ENCODE results near the gene SLC6A4. TPM values are rescaled to one million over a fixed set of nuclear protein-coding genes. Genes with fewer than 3 reads are reported as not detected.
A peak's percentile ranks its signal among the peaks of the same experiment; 100 is the strongest.

The SLC6A4 gene
- total RNA-seq, 2 donors from 2014 or later = 0.38 to 1.8 TPM

DNA sequence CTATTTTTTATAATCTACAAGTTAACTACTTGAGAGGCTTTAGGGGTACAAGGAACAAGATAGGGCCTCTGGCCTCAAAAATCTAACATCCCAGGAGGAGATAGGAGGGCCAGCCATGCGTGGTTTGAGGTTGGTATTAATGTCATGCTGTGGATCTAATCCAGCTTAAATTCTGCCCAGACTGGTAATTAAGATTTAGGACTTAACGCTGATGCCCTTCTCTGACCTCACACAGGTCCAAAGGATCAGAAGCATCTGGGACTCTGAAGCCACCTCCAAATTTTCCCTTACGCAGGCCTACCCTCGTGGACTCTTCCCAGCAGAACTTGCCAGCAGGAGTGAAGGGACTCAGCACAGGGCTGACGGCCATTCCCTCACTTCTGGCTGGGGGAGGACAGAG is 15.1 kb downstream of the SLC6A4 start:
- 89% methylated on average over 5 of the region's 5 CpGs; no CpG with 5 or more reads in 1 of the 2 experiments for WGBS, 2 experiments (ENCODE audit: insufficient coverage in 1 of 2, insufficient read length in 1 of 2)
- H3K4me1 Mint-ChIP-seq = peaks cover 25% of the 10 kb centered on the region
- no peaks in the 10 kb centered on the region for H3K9me3 Mint-ChIP-seq
- no peaks in the 10 kb centered on the region for H3K27me3 Mint-ChIP-seq (ENCODE audit: insufficient read depth)
- H3K4me3 Mint-ChIP-seq = no peak overlapping the region
- peak overlapping the region; percentile 8 for H3K27ac Mint-ChIP-seq
- no peak overlapping the region for H3K9ac ChIP-seq (ENCODE audit: extremely low read depth, low read length, poor library complexity, severe bottlenecking)
- no peaks in the 10 kb centered on the region for H3K27me3 ChIP-seq (ENCODE audit: control insufficient read depth, insufficient read depth, low read length, poor library complexity, severe bottlenecking)
- DNase-seq = no peak
- TF ChIP-seq, protein P1, sequence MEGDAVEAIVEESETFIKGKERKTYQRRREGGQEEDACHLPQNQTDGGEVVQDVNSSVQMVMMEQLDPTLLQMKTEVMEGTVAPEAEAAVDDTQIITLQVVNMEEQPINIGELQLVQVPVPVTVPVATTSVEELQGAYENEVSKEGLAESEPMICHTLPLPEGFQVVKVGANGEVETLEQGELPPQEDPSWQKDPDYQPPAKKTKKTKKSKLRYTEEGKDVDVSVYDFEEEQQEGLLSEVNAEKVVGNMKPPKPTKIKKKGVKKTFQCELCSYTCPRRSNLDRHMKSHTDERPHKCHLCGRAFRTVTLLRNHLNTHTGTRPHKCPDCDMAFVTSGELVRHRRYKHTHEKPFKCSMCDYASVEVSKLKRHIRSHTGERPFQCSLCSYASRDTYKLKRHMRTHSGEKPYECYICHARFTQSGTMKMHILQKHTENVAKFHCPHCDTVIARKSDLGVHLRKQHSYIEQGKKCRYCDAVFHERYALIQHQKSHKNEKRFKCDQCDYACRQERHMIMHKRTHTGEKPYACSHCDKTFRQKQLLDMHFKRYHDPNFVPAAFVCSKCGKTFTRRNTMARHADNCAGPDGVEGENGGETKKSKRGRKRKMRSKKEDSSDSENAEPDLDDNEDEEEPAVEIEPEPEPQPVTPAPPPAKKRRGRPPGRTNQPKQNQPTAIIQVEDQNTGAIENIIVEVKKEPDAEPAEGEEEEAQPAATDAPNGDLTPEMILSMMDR (conservative IDR thresholded peaks at IDR 0.05) = no peak
- no peaks in the 10 kb centered on the region for H3K36me3 Mint-ChIP-seq (ENCODE audit: low read depth)
- peaks cover 16% of the 10 kb centered on the region for H3K4me1 ChIP-seq (ENCODE audit: control insufficient read depth, insufficient read depth, low read length)
- H3K36me3 ChIP-seq (ENCODE audit: control insufficient read depth, insufficient read depth, low read length) = no peaks in the 10 kb centered on the region
- no peak overlapping the region for H3K27ac ChIP-seq (ENCODE audit: low read depth, low read length)
- no peak overlapping the region for H3K4me3 ChIP-seq (ENCODE audit: low read length)
- H3K9me3 ChIP-seq (ENCODE audit: control insufficient read depth, low read length) = no peaks in the 10 kb centered on the region

DNA sequence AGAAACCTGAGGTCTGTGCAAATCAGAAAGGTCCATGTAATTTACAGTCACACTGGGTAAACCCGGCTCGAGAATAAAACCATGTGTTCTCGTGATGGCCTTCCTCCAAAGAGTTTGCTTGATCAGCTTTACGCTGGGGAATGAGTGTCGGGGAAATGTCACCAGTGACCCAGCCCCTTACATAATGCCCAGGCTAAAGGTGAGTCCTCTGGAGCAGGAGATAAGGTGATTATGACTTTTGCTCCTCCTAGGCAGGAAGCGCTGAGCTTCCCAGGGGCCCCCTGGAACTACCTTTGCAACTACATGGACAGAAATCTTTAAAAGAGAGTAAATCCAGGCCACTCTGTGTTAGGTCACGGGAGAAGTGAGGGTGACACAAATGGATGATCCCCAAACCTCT is 15.7 kb downstream of the SLC6A4 start:
- peaks cover 2% of the 10 kb centered on the region for H3K27me3 Mint-ChIP-seq (ENCODE audit: insufficient read depth)
- no peak overlapping the region for H3K4me3 Mint-ChIP-seq
- H3K4me1 Mint-ChIP-seq = peaks cover 25% of the 10 kb centered on the region
- 78 to 82% methylated on average over 7 of the region's 7 CpGs for WGBS, 2 experiments (ENCODE audit: insufficient coverage in 1 of 2, insufficient read length in 1 of 2)
- DNase-seq = no peak
- Histone ChIP-seq H3K36me3 (ENCODE audit: control insufficient read depth, insufficient read depth, low read length) (no peaks in the 10 kb centered on the region), H3K27me3 (ENCODE audit: control insufficient read depth, insufficient read depth, low read length, poor library complexity, severe bottlenecking) (no peaks in the 10 kb centered on the region), H3K9ac (ENCODE audit: extremely low read depth, low read length, poor library complexity, severe bottlenecking) (no peak overlapping the region), H3K4me1 (ENCODE audit: control insufficient read depth, insufficient read depth, low read length) (peaks cover 16% of the 10 kb centered on the region), H3K9me3 (ENCODE audit: control insufficient read depth, low read length) (no peaks in the 10 kb centered on the region), H3K27ac (ENCODE audit: low read depth, low read length) (no peak overlapping the region), H3K4me3 (ENCODE audit: low read length) (no peak overlapping the region)
- TF ChIP-seq, protein P1 (conservative IDR thresholded peaks at IDR 0.05) = no peak
- H3K27ac Mint-ChIP-seq = no peak overlapping the region
- no peaks in the 10 kb centered on the region for H3K36me3 Mint-ChIP-seq (ENCODE audit: low read depth)
- no peaks in the 10 kb centered on the region for H3K9me3 Mint-ChIP-seq

DNA sequence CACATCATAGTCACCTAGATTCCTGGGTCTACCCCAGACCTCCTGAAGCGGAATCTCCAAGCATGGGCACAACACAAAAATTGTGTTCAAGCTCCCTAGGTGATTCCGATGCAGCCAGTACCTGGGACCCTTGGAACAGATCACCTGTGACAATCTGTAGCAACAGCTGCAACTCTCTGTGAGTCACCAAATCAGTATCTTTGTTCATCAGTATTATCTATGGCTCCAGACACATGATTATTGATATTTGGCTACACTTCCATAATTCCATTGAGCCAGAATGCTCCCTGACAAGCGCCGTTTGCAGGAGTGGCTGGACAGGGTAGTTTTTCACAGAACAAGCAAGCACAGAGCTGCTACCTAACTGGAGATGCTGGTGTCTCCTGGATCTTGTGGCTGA is 16.2 kb downstream of the SLC6A4 start:
- DNase-seq = no peak
- H3K36me3 Mint-ChIP-seq (ENCODE audit: low read depth) = no peaks in the 10 kb centered on the region
- Histone ChIP-seq H3K27ac (ENCODE audit: low read depth, low read length) (no peak overlapping the region), H3K4me3 (ENCODE audit: low read length) (no peak overlapping the region), H3K36me3 (ENCODE audit: control insufficient read depth, insufficient read depth, low read length) (no peaks in the 10 kb centered on the region), H3K4me1 (ENCODE audit: control insufficient read depth, insufficient read depth, low read length) (peaks cover 16% of the 10 kb centered on the region), H3K9me3 (ENCODE audit: control insufficient read depth, low read length) (no peaks in the 10 kb centered on the region), H3K9ac (ENCODE audit: extremely low read depth, low read length, poor library complexity, severe bottlenecking) (no peak overlapping the region), H3K27me3 (ENCODE audit: control insufficient read depth, insufficient read depth, low read length, poor library complexity, severe bottlenecking) (no peaks in the 10 kb centered on the region)
- H3K27me3 Mint-ChIP-seq (ENCODE audit: insufficient read depth) = peaks cover 3% of the 10 kb centered on the region
- 94% methylated on average over 4 of the region's 4 CpGs for WGBS, 2 experiments (ENCODE audit: insufficient coverage in 1 of 2, insufficient read length in 1 of 2)
- H3K9me3 Mint-ChIP-seq = no peaks in the 10 kb centered on the region
- no peak overlapping the region for H3K4me3 Mint-ChIP-seq
- H3K4me1 Mint-ChIP-seq = peaks cover 20% of the 10 kb centered on the region
- no peak overlapping the region for H3K27ac Mint-ChIP-seq
- TF ChIP-seq, protein P1 (conservative IDR thresholded peaks at IDR 0.05) = no peak

Measured in endodermal cell (in vitro differentiated cells).